Effector CD8-positive, alpha-beta T cell (primary cell): ENCODE results near the gene SLFN14.
"Not testable (repeated sequence)": the region's sequence is repeated elsewhere in the genome, so short reads cannot be mapped to it uniquely, and the experiment has no call there.

ENCODE experiments used
- DNase-seq: peaks from one replicate; lab custom pipeline; 2025; lab: John Stamatoyannopoulos, UW
- total RNA-seq, 4 experiments: gene quantifications; one replicate each; lab custom pipeline; 2026; lab: John Stamatoyannopoulos, UW

The SLFN14 gene
- 0 to 0.09 (median 0) reads per million in 4 experiments for total RNA-seq

- no peak for DNase-seq
Observed at GRCh38 chr17:35560703-35561102, at the start of gene SLFN14. SLFN14 (minus strand) TSS chr17:35560819; CDS start chr17:35558062, 2,757 bp downstream.

- no peak for DNase-seq
Observed at GRCh38 chr17:35609831-35610230, 49.2 kb upstream of the SLFN14 start.

- DNase-seq: no peak
Observed at GRCh38 chr17:35607239-35607847, 46.7 kb upstream of the SLFN14 start.

- DNase-seq: no peak
Observed at GRCh38 chr17:35605678-35606077, 45.1 kb upstream of the SLFN14 start.

- no peak for DNase-seq
Observed at GRCh38 chr17:35603674-35604073, 43.1 kb upstream of the SLFN14 start.

DNA sequence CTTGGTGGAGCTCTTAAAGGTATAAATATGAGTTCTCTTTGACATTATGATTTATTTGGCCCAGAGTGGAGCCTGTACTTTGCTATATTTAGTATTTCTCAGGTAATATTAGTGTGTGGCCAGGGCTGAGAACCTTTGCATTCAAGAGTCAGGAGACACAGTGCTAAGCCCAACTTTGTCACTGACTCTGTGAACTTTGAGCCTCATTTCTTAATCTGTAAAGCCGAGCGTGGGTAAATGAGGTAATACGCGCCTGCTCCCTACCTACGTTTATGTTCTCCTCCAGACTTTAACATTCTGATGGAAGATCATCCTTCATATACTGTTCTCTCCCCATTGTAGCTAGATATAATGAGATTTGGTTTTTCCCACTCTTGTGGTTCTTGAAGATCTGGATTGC, 37.0 kb upstream of the SLFN14 start:
- DNase-seq: no peak

DNA sequence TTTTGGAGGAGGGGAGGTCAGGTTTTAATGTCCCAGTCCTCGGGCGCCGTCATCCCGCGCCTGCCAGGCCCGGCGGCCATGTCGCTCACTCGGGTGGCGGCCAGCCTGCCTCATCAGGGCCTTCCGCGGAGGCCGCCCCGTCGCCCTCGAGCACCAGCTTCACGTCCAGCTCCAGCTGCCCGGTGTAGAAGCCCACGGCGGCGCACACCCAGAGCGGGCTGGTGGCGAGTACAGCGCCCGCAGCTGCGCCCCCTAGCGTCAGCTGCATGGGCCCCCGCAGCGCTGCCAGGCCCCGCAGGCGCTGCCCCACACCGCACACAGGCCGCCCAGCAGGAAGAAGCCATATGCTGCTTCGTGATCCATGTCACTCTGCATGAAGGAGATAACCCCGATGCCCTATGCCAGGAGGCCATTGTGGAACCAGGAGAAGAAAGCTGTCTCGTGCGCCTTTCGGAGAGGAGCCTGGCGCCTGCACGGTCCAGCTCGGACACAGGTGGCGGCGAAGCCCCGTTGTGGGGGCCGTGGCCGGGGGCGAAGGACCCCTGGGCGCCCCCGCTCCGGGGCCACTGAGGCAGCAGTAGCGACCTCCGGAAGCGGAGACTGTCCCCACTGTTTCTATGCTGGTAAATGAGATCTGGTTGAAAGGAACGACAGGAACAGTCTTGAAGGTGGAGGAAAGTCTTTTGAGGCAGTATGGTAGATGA, 36.1 kb upstream of the SLFN14 start:
- DNase-seq: no peak

DNA sequence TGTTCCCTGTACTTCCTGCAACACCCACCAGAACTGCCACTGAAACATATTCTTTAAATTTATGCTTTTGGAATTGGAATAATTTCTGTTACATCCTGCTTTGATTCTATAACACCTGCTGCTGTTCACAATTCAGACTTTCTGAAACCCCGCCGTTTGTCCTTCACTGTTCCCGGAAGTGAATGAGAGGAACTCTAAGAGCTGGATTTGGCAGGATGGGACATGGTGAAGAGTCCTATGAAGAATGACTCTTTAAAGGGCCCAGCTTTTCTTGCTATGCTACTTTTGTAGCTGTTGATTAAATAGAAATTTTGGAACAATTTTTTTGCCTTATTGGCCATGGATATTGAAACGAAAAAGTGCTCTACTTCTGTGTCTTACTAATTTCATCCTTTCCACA, 35.5 kb upstream of the SLFN14 start:
- DNase-seq: no peak

GRCh38 chr17:35588196-35588920, 27.7 kb upstream of the SLFN14 start:
- no peak for DNase-seq

- peak; percentile 95 for DNase-seq
Observed at GRCh38 chr17:35587074-35587961, 26.7 kb upstream of the SLFN14 start, which contains the start of gene AP2B1. AP2B1 (plus strand) TSS chr17:35587322; CDS start chr17:35594031, 6,709 bp downstream.

- DNase-seq: no peak
Observed at GRCh38 chr17:35586569-35587073, 26.0 kb upstream of the SLFN14 start.

GRCh38 chr17:35584061-35584460, 23.4 kb upstream of the SLFN14 start:
- no peak for DNase-seq

- DNase-seq: no peak
Observed at GRCh38 chr17:35578929-35579432, 18.4 kb upstream of the SLFN14 start.

DNA sequence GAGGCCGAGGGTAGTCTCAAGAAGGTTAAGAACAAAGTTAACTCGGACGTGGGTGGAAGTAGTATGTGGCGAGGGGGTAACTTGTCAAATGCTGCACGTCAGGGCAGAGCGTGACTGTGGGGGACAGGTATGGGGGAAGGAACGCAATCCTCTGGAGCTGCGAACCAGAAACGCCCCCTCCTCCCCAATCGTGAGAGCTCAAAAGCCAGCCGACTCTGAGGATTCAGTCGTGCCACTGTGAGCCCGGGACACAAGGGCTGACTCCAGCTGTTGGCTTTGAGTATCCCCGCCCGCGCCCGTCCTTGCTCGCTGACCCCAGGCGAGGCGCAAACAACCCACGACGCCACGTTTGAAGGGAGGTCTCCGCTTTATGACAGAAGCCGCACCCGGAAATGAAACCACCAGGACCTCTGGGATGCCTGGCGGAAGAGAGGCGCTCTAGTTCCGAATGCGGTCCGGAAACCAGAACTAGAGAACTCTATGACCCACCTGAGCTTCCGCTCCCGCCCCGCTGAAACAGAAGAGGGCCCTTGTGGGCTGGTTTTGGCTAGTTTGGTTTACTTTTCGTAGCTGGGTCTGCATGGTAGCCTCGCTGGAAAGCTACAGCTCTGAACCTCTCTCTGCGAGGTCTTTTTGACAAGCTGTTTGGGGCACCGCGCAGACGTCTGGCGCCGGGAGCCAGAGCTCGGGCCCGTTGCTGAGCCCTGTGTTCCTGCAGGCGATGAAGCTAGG, 17.7 kb upstream of the SLFN14 start, which contains the start of gene PEX12:
Gene PEX12 (minus strand): TSS at position 375 of the 732 bp plus-strand sequence. CDS start 550 bp downstream, outside the sequence.
- DNase-seq: peak; percentile 78

DNA sequence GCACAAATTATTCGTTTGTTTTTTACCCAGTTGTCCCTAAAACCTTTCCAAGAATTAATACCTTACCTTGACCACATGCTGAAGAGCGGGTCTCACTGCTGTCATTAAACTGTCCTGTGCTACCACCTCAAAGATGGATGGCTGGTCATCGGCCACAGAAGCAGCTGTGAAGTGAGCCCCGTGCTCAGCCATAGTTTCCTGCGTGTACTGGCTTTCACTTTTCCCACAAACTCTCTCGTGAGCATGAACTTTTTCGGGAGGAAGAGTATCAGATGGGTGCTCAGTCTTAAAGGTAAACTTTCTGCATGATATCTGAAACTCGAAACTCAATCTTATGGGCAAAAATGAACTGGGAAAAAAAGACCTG, 17.2 kb upstream of the SLFN14 start:
- DNase-seq: no peak

- no peak for DNase-seq
Observed at GRCh38 chr17:35575759-35576158, 15.1 kb upstream of the SLFN14 start.

GRCh38 chr17:35569405-35569804, 8.8 kb upstream of the SLFN14 start:
- DNase-seq: no peak

DNA sequence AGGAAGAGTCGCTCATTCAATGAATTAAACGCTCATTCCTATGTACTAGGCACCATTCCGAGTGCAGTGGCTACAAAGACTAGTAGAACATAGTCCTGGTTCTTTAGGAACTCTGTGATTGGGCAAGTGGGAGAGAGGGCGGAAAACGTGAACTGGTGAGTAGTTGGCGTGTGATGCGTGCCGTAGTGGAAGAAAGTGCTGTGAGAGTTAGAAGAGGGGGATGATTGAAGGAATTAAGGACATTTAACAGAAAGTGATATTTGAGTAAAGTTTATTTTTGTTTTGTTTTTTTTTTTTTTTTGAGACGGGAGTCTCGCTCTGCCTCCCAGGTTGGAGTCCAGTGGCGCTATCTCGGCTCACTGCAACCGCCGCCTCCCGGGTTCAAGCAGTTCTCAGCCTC, 7.9 kb upstream of the SLFN14 start:
- no peak for DNase-seq

DNA sequence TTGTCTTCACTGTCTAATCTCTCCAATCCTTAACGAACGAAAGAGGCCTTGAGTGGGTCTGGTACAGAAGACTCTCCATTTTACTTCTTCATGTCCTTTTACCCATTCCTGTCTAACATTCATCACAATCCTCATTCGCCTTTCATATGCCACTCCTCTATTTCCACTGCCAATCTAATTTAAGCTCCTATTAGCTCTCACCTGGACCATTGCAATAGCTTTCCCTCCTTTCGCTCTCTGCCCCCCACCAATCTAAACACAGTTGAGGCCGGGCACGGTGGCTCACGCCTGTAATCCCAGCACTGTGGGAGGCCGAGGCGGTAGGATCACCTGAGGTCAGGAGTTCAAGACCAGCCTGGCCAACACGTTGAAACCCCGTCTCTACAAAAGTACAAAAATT, 6.3 kb upstream of the SLFN14 start:
- no peak for DNase-seq

GRCh38 chr17:35563181-35563580, 2.6 kb upstream of the SLFN14 start:
- DNase-seq: not testable (repeated sequence)
